Natural killer cell (primary cell): ENCODE measurements around the gene CBLN1. TPM values are rescaled to one million over a fixed set of nuclear protein-coding genes. Genes with fewer than 3 reads are reported as not detected.
"Not testable (repeated sequence)": the region's sequence is repeated elsewhere in the genome, so short reads cannot be mapped to it uniquely, and the experiment has no call there.

Experiments
- ATAC-seq, 3 donors: fragments of 150-1000 bp in 2 of 3; fragments of 200-7000 bp in 1 of 3; cut with Tn5 transposase; 1 replicate in 1 of 3; 2 replicates in 2 of 3; pipeline ENCODE4 v1.10.0; 2021; ENCODE audit warnings: mild to moderate bottlenecking in 2 of 3, moderate library complexity in 2 of 3
- DNase-seq, 2 donors: peaks; one replicate each; pipeline versions ENCODE4 v3.0.0 to v3.0.0-alpha.2; 2013 to 2021; ENCODE audit warnings: mixed read lengths in 1 of 2
- H3K27ac ChIP-seq: one replicate; pipeline ENCODE4 v1.5.1; 2013; ENCODE audit warnings: mild to moderate bottlenecking, low read length
- H3K27me3 ChIP-seq: one replicate; pipeline ENCODE4 v1.6.1; 2013; ENCODE audit warnings: low read length; ENCODE audit not compliant: control insufficient read depth, insufficient read depth
- H3K36me3 ChIP-seq: one replicate; pipeline ENCODE4 v1.6.1; 2013; ENCODE audit warnings: low read length; ENCODE audit not compliant: control insufficient read depth, insufficient read depth
- H3K4me1 ChIP-seq: one replicate; pipeline ENCODE4 v1.6.1; 2013; ENCODE audit warnings: low read length; ENCODE audit not compliant: control insufficient read depth, insufficient read depth
- H3K4me3 ChIP-seq: one replicate; pipeline ENCODE4 v1.5.1; 2013; ENCODE audit warnings: low read length
- H3K9me3 ChIP-seq: one replicate; pipeline ENCODE4 v1.6.1; 2013; ENCODE audit warnings: low read length; ENCODE audit not compliant: control insufficient read depth, insufficient read depth
- H3K27ac Mint-ChIP-seq, 2 donors: one replicate each; pipeline ENCODE4 v1.8.0; 2022; ENCODE audit warnings: mild to moderate bottlenecking in 2 of 2, mixed read lengths in 2 of 2, moderate library complexity in 1 of 2
- H3K27me3 Mint-ChIP-seq, 2 donors: one replicate each; pipeline ENCODE4 v1.8.0; 2022; ENCODE audit warnings: low read depth in 2 of 2, mixed read lengths in 2 of 2
- H3K36me3 Mint-ChIP-seq: one replicate; pipeline ENCODE4 v1.8.0; 2022; ENCODE audit warnings: mixed read lengths
- H3K4me1 Mint-ChIP-seq, 2 donors: one replicate each; pipeline ENCODE4 v1.8.0; 2022; ENCODE audit warnings: mixed read lengths in 2 of 2
- H3K4me3 Mint-ChIP-seq: one replicate; pipeline ENCODE4 v1.8.0; 2022; ENCODE audit warnings: mild to moderate bottlenecking, moderate library complexity, mixed read lengths
- H3K9me3 Mint-ChIP-seq, 2 donors: one replicate each; pipeline ENCODE4 v1.8.0; 2022; ENCODE audit warnings: mixed read lengths in 2 of 2
- WGBS: methylation state at CpG from one replicate; pipeline ENCODE4 v1.1.7; 2013; ENCODE audit warnings: missing lambda C conversion rate; ENCODE audit not compliant: insufficient coverage; 5-methylcytosine and 5-hydroxymethylcytosine counted together
- intact Hi-C: fragments of 100-400 bp; cut with micrococcal nuclease; formaldehyde crosslinking; loops from one replicate; pipeline ENCODE4 v1.14.2; 2022
- total RNA-seq, 4 donors: library from RNA; stranded (reverse); fragments of 120-200 nt in 1 of 4; gene quantifications; one replicate each; pipeline versions ENCODE4 v1.2.3 to v1.2.4, GENCODE V29; 2013 to 2022
- TF ChIP-seq, protein P1 (sequence below): fragments of 200-600 bp; IDR thresholded peaks from one replicate; pipeline ENCODE4 v1.8.0; 2022; ENCODE audit warnings: antibody characterized with exemption

The CBLN1 gene
- total RNA-seq, 3 donors from 2014 or later (not counting 1 experiment from before 2014, with no cell fraction given): not detected

DNA sequence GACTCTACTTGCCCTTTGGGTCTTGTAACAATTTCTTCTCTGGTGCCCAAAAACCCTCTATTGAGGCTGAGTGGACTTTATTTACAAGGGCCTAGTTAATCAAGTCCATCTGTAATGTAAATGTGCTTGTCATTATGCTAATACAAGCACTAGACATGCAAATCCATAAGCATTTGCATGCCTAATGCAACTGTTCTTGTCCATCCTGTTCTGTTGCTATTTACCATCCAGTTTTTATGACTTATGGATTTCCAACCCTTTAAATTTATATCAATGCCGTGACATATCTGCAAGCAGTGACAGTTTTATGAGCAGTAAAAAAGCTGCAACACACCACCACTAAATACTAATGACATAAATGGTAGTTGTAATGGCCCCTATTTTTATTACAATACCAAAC, 33.4 kb downstream of the CBLN1 start:
- Mint-ChIP-seq H3K27ac (no peak overlapping the region), H3K4me1 (no peaks in the 10 kb centered on the region), H3K27me3 (peaks cover 0 to 9% of the 10 kb centered on the region in 2 donors), H3K9me3 (peaks cover 0 to 2% of the 10 kb centered on the region in 2 donors), H3K36me3 (no peaks in the 10 kb centered on the region), H3K4me3 (no peak overlapping the region)
- Histone ChIP-seq H3K4me3 (no peak overlapping the region), H3K36me3 (no peaks in the 10 kb centered on the region), H3K27ac (no peak overlapping the region), H3K9me3 (no peaks in the 10 kb centered on the region), H3K4me1 (no peaks in the 10 kb centered on the region), H3K27me3 (no peaks in the 10 kb centered on the region)
- TF ChIP-seq, protein P1, sequence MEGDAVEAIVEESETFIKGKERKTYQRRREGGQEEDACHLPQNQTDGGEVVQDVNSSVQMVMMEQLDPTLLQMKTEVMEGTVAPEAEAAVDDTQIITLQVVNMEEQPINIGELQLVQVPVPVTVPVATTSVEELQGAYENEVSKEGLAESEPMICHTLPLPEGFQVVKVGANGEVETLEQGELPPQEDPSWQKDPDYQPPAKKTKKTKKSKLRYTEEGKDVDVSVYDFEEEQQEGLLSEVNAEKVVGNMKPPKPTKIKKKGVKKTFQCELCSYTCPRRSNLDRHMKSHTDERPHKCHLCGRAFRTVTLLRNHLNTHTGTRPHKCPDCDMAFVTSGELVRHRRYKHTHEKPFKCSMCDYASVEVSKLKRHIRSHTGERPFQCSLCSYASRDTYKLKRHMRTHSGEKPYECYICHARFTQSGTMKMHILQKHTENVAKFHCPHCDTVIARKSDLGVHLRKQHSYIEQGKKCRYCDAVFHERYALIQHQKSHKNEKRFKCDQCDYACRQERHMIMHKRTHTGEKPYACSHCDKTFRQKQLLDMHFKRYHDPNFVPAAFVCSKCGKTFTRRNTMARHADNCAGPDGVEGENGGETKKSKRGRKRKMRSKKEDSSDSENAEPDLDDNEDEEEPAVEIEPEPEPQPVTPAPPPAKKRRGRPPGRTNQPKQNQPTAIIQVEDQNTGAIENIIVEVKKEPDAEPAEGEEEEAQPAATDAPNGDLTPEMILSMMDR: no peak
- DNase-seq (no peak), ATAC-seq (no peak)
- WGBS: 100% methylated on average over 1 of the region's 1 CpG
- intact Hi-C loops: no loop called here

DNA sequence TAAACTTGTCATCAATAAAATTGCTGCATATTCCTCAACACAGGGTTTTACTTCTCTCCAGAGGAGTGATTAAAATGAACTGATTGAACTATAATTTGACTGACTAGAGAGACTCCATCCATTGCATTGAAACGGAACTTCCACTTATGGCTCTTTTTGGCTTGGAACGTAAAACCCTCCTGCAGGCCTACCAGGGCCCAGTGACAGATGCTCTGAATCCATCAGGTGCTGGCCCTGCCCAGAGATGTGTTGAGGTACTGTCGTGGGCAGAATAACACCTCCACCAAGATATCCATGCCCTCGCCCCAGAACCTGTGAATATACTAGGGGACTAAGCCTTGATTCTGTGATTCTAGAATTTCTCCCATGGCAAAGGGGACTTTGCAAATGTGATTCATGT, 45.4 kb downstream of the CBLN1 start:
- DNase-seq (no peak), ATAC-seq (no peak)
- intact Hi-C loops: no loop called here
- Mint-ChIP-seq H3K9me3 (no peaks in the 10 kb centered on the region), H3K27ac (no peak overlapping the region), H3K36me3 (no peaks in the 10 kb centered on the region), H3K4me3 (no peak overlapping the region), H3K4me1 (no peaks in the 10 kb centered on the region), H3K27me3 (no peaks in the 10 kb centered on the region)
- Histone ChIP-seq H3K4me3 (no peak overlapping the region), H3K36me3 (no peaks in the 10 kb centered on the region), H3K9me3 (no peaks in the 10 kb centered on the region), H3K4me1 (no peaks in the 10 kb centered on the region), H3K27me3 (no peaks in the 10 kb centered on the region), H3K27ac (no peak overlapping the region)
- TF ChIP-seq, protein P1: no peak
- WGBS: 82% methylated on average over 4 of the region's 4 CpGs

DNA sequence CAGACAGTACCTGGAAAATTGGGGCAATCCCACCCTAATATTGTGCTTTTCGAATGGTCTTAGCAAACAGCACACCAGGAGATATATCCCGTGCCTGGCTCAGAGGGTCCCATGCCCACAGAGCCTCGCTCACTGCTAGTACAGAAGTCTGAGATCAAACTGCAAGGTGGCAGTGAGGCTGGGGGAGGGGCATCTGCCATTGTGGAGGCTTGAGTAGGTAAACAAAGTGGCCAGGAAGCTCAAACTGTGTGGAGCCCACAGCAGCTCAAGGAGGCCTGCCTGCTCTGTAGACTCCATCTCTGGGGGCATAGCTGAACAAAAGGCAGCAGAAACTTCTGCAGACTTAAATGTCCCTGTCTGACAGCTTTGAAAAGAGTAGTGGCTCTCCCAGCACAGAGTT, 53.3 kb downstream of the CBLN1 start:
- H3K9me3 Mint-ChIP-seq, H3K36me3 Mint-ChIP-seq, H3K27ac Mint-ChIP-seq, H3K27ac ChIP-seq, H3K4me1 ChIP-seq, H3K4me3 Mint-ChIP-seq, H3K4me1 Mint-ChIP-seq, H3K27me3 Mint-ChIP-seq, DNase-seq, H3K9me3 ChIP-seq, H3K36me3 ChIP-seq, H3K4me3 ChIP-seq, ATAC-seq, H3K27me3 ChIP-seq, intact Hi-C loops: not testable (repeated sequence)
- 83% methylated on average over 3 of the region's 3 CpGs for WGBS

Other genes with a start within 250 kb of the CBLN1 start
- gene C16orf78, start 92.0 kb upstream of the CBLN1 start, total RNA-seq: not detected